ENCODE measurements around the gene CISD1.

GRCh38 chr10:58320351-58321049 is 51.5 kb downstream of the CISD1 start:
- no peak for TF ChIP-seq CTCF (conservative IDR thresholded peaks at IDR 0.05; ENCODE audit: low read depth, low read length)
- TF ChIP-seq POLR2A (IDR thresholded peaks at IDR 0.05; ENCODE audit: low read depth, low read length), result no peak
- TF ChIP-seq BHLHE40 (IDR thresholded peaks at IDR 0.05; ENCODE audit: low read depth, low read length), result no peak
- no peak for TF ChIP-seq RAD21 (IDR thresholded peaks at IDR 0.05; ENCODE audit: low read length)
- TF ChIP-seq ELK1 (IDR thresholded peaks at IDR 0.05; ENCODE audit: borderline replicate concordance, low read depth, low read length), result no peak
- no peak for TF ChIP-seq RCOR1 (IDR thresholded peaks at IDR 0.05; ENCODE audit: insufficient replicate concordance, low read length)
- no peak for TF ChIP-seq MXI1 (IDR thresholded peaks at IDR 0.05; ENCODE audit: borderline replicate concordance, low read depth, low read length)
- no peak for TF ChIP-seq CEBPB (IDR thresholded peaks at IDR 0.05; ENCODE audit: low read depth, low read length)
- TF ChIP-seq FOS (IDR thresholded peaks at IDR 0.05; ENCODE audit: low read depth, low read length), result no peak
- TF ChIP-seq RFX5 (IDR thresholded peaks at IDR 0.05; ENCODE audit: low read depth, low read length), result no peak
- no peak for TF ChIP-seq MAFK (IDR thresholded peaks at IDR 0.05; ENCODE audit: low read depth, low read length)
- no peak for TF ChIP-seq USF2 (IDR thresholded peaks at IDR 0.05; ENCODE audit: low read depth, low read length)
- TF ChIP-seq MAZ (IDR thresholded peaks at IDR 0.05; ENCODE audit: borderline replicate concordance, low read depth, low read length), result no peak
- no peak for TF ChIP-seq CHD1 (IDR thresholded peaks at IDR 0.05; ENCODE audit: low read depth, low read length)
